Parathyroid adenoma (tissue), 2 donors: ENCODE data around the gene BMP7.

ENCODE experiments used
- H2AFZ ChIP-seq: fragments of 300-600 bp; sonication (generic); one replicate; pipeline ENCODE4 v1.7.0; 2017; ENCODE audit warnings: antibody characterized with exemption, mild to moderate bottlenecking
- H3K27ac ChIP-seq: fragments of 300-600 bp; sonication (generic); one replicate; pipeline ENCODE4 v1.7.0; 2017
- H3K27me3 ChIP-seq: fragments of 300-600 bp; sonication (generic); one replicate; pipeline ENCODE4 v1.7.0; 2017; ENCODE audit warnings: low read length; ENCODE audit not compliant: control insufficient read depth, insufficient read depth
- H3K36me3 ChIP-seq: fragments of 300-600 bp; sonication (generic); one replicate; pipeline ENCODE4 v1.7.0; 2017; ENCODE audit warnings: low read length; ENCODE audit not compliant: control insufficient read depth, insufficient read depth
- H3K4me1 ChIP-seq: fragments of 300-600 bp; sonication (generic); one replicate; pipeline ENCODE4 v1.7.0; 2017; ENCODE audit warnings: control low read depth
- H3K4me2 ChIP-seq: fragments of 300-600 bp; sonication (generic); one replicate; pipeline ENCODE4 v1.7.0; 2017; ENCODE audit warnings: low read length
- H3K4me3 ChIP-seq: fragments of 300-600 bp; sonication (generic); one replicate; pipeline ENCODE4 v1.7.0; 2017; ENCODE audit warnings: low read depth, low read length
- H3K79me2 ChIP-seq: fragments of 300-600 bp; sonication (generic); one replicate; pipeline ENCODE4 v1.7.0; 2017; ENCODE audit warnings: control low read depth
- H3K9ac ChIP-seq: fragments of 300-600 bp; sonication (generic); one replicate; pipeline ENCODE4 v1.7.0; 2017; ENCODE audit warnings: mild to moderate bottlenecking
- H3K9me3 ChIP-seq: fragments of 300-600 bp; sonication (generic); one replicate; pipeline ENCODE4 v1.7.0; 2017; ENCODE audit warnings: low read length; ENCODE audit not compliant: control insufficient read depth
- CTCF ChIP-seq: fragments of 300-600 bp; sonication (generic); IDR thresholded peaks from one replicate; pipeline ENCODE4 v1.7.0; 2017; ENCODE audit warnings: antibody characterized with exemption, mild to moderate bottlenecking
- donor health status: primary hyperparathyroidism.

Gene BMP7

GRCh38 chr20:57259121-57259937 lies 7.1 kb downstream of the BMP7 start:
- peaks cover under 1% of the 10 kb centered on the region for H3K27me3 ChIP-seq
- no peak overlapping the region for H3K9ac ChIP-seq
- no peak for TF ChIP-seq CTCF
- H2AFZ ChIP-seq: no peak overlapping the region
- H3K4me3 ChIP-seq: no peak overlapping the region
- no peaks in the 10 kb centered on the region for H3K79me2 ChIP-seq
- no peaks in the 10 kb centered on the region for H3K4me1 ChIP-seq
- no peaks in the 10 kb centered on the region for H3K9me3 ChIP-seq
- H3K36me3 ChIP-seq: no peaks in the 10 kb centered on the region
- H3K27ac ChIP-seq: no peak overlapping the region
- no peak overlapping the region for H3K4me2 ChIP-seq

GRCh38 chr20:57257701-57258453 lies 8.6 kb downstream of the BMP7 start:
- Histone ChIP-seq H3K79me2 (no peaks in the 10 kb centered on the region), H2AFZ (no peak overlapping the region), H3K4me1 (no peaks in the 10 kb centered on the region), H3K27me3 (no peaks in the 10 kb centered on the region), H3K36me3 (no peaks in the 10 kb centered on the region), H3K27ac (no peak overlapping the region), H3K4me2 (no peak overlapping the region), H3K9me3 (no peaks in the 10 kb centered on the region), H3K4me3 (no peak overlapping the region), H3K9ac (no peak overlapping the region)
- no peak for TF ChIP-seq CTCF

- Histone ChIP-seq H3K27me3 (no peaks in the 10 kb centered on the region), H3K36me3 (no peaks in the 10 kb centered on the region), H3K4me1 (no peaks in the 10 kb centered on the region), H3K9me3 (no peaks in the 10 kb centered on the region), H2AFZ (no peak overlapping the region), H3K27ac (no peak overlapping the region), H3K79me2 (no peaks in the 10 kb centered on the region), H3K4me2 (no peak overlapping the region), H3K9ac (no peak overlapping the region), H3K4me3 (no peak overlapping the region)
- no peak for TF ChIP-seq CTCF
Measured at GRCh38 chr20:57256908-57257307, 9.5 kb downstream of the BMP7 start.

GRCh38 chr20:57256205-57256604 lies 10.2 kb downstream of the BMP7 start:
- H3K4me2 ChIP-seq: no peak overlapping the region
- H2AFZ ChIP-seq: no peak overlapping the region

More at GRCh38 chr20:57256205-57256604, 10.2 kb downstream of the BMP7 start:
- H3K9me3 ChIP-seq: no peaks in the 10 kb centered on the region
- no peak overlapping the region for H3K4me3 ChIP-seq
- no peak overlapping the region for H3K27ac ChIP-seq
- H3K4me1 ChIP-seq: no peaks in the 10 kb centered on the region
- H3K36me3 ChIP-seq: no peaks in the 10 kb centered on the region
- TF ChIP-seq CTCF: no peak
- no peaks in the 10 kb centered on the region for H3K79me2 ChIP-seq
- no peaks in the 10 kb centered on the region for H3K27me3 ChIP-seq
- no peak overlapping the region for H3K9ac ChIP-seq
